Measurements from ENCODE around the gene OGDH.

DNA sequence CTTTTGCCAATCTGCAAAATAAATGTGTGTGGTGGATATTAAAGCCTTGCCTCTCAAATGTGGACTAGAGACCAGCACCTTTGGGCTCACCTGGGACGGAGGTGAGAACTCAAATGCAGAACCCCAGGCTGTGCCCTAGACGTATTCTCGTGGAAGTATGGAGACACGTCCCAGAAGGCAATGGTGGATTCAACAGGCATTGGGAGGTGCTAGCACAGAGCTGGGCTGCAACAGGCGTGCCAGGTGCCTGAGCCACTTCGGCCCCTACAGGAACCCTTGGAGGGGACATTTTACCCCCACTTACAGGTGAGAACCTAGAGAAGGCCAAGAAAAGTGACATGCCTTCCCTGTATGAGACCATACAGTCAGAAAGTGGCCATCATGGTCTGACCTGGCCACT, 44.9 kb upstream of the OGDH start:
- TF ChIP-seq GATA2 (IDR thresholded peaks at IDR 0.05; ENCODE audit: low read depth, low read length) (no peak), GATA3 (IDR thresholded peaks at IDR 0.05; ENCODE audit: low read depth, low read length) (no peak)
